ENCODE measurements around the gene MEF2D.

The MEF2D gene

GRCh38 chr1:156486421-156487344 is 13.9 kb downstream of the MEF2D start:
- no peak for DNase-seq

- no peak for DNase-seq
Observed at GRCh38 chr1:156485984-156486383, 14.6 kb downstream of the MEF2D start.

GRCh38 chr1:156484480-156485058 is 16.0 kb downstream of the MEF2D start:
- DNase-seq, result no peak

- DNase-seq, result no peak
Observed at GRCh38 chr1:156483397-156483796, 17.2 kb downstream of the MEF2D start.

GRCh38 chr1:156482276-156482675 is 18.3 kb downstream of the MEF2D start:
- DNase-seq, result no peak

GRCh38 chr1:156481527-156481926 is 19.0 kb downstream of the MEF2D start:
- no peak for DNase-seq

GRCh38 chr1:156480411-156481192 is 20.0 kb downstream of the MEF2D start:
- peak; percentile 57 for DNase-seq

GRCh38 chr1:156480016-156480370 is 20.6 kb downstream of the MEF2D start:
- no peak for DNase-seq

- no peak for DNase-seq
Observed at GRCh38 chr1:156479093-156480015, 21.2 kb downstream of the MEF2D start.

GRCh38 chr1:156478250-156478627 is 22.3 kb downstream of the MEF2D start:
- no peak for DNase-seq

- DNase-seq, result no peak
Observed at GRCh38 chr1:156477526-156478249, 22.9 kb downstream of the MEF2D start.

- no peak for DNase-seq
Observed at GRCh38 chr1:156476501-156477298, 23.9 kb downstream of the MEF2D start.

- no peak for DNase-seq
Observed at GRCh38 chr1:156475568-156476500, 24.7 kb downstream of the MEF2D start.

GRCh38 chr1:156474966-156475365 is 25.6 kb downstream of the MEF2D start:
- DNase-seq, result no peak

- DNase-seq, result no peak
Observed at GRCh38 chr1:156471496-156472490, 28.8 kb downstream of the MEF2D start.

- DNase-seq, result no peak
Observed at GRCh38 chr1:156470473-156470872, 30.1 kb downstream of the MEF2D start.

- DNase-seq, result no peak
Observed at GRCh38 chr1:156468693-156469345, 31.8 kb downstream of the MEF2D start.

- DNase-seq, result no peak
Observed at GRCh38 chr1:156467906-156468305, 32.7 kb downstream of the MEF2D start.
